GM21717 (cell line): ENCODE data around the gene OPRM1.
"Not testable (repeated sequence)": the region's sequence is repeated elsewhere in the genome, so short reads cannot be mapped to it uniquely, and the experiment has no call there.

ENCODE experiments used
- ATAC-seq: cut with Tn5 transposase; IDR thresholded peaks from one replicate; pipeline ENCODE4 v1.9.1; 2021; ENCODE audit warnings: mild to moderate bottlenecking, moderate library complexity; ENCODE audit not compliant: unreplicated experiment

Gene OPRM1

DNA sequence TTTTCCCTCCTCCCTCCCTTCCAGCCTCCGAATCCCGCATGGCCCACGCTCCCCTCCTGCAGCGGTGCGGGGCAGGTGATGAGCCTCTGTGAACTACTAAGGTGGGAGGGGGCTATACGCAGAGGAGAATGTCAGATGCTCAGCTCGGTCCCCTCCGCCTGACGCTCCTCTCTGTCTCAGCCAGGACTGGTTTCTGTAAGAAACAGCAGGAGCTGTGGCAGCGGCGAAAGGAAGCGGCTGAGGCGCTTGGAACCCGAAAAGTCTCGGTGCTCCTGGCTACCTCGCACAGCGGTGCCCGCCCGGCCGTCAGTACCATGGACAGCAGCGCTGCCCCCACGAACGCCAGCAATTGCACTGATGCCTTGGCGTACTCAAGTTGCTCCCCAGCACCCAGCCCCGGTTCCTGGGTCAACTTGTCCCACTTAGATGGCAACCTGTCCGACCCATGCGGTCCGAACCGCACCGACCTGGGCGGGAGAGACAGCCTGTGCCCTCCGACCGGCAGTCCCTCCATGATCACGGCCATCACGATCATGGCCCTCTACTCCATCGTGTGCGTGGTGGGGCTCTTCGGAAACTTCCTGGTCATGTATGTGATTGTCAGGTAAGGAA, at the start of gene OPRM1:
Gene OPRM1 (plus strand): TSS at position 10 of the 612 bp plus-strand sequence. CDS start 305 bp downstream, at position 315.
- ATAC-seq = no peak

DNA sequence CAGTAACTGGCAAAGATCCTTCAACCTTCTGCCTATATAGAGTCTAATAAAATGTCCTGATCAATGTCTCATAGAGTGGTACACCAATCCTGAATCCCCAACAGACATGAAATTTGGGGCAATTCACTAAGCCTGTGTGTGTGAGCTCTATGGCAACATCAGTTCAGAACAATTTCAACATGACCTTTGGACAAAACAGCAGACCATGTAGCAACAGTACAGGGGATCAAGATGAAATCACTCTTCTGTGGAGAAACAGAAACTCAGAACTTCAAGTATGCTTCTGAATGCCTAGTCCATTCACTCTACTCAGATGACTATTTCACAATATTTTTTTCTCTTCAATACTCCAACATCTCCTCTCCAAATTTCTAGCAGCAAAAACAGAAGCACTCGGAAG, 49.1 kb upstream of the OPRM1 start:
- no peak for ATAC-seq

DNA sequence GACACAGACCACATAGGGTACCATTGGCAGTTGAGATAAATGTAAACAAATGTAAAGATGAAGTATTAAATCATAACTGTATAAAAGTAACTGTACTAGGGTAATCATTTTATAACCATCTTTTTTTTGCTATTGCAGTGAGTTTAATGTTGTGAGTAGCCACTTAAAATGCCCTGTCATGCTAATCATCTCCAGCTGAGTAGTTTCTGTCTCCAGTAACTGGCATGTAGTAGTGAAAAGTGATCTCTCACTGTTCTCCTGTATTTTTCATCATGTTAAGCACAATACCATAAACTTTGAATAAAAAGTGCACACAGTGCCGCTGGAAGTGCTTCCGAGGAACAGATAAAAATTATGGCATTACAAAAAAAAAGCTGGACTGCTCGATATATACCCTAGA, 45.0 kb upstream of the OPRM1 start:
- ATAC-seq = no peak

DNA sequence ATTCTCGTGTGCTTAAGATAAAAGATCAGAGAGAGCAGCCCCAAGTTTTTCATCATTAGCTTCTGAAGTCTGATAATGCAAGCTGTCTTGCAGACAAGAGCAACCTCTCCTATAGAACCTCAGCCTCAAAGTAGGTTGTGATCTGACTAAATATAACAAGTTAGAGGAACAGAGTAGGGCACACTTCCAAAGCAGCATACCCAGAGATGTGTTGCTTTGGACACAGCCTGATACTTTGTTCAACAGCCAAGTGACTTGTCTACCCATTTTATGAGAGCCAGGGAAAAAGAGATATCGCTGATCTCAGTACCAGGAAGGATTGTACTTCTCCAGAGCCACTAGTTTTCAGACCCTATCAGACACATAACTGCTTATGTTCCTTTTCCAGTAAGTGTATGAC, 44.2 kb upstream of the OPRM1 start:
- no peak for ATAC-seq

DNA sequence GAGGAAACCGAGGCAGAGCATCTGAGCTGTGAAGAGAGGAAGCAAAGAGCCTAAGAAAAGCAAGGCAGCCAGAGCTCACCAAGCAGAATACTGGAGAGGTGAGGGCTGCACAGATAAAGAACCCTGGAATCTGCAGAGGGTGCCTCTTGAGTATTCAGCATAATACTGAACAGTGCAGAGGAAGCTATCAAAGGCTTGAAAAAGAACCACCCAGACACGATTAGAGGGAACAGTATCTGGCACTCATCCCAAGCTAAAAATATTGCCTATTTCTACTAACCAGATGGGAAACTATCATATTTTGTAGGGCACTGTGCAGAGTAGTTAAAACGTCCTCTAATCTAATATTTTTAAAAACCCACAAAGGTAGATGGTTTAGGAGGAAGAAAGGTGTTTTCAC, 41.8 kb upstream of the OPRM1 start:
- no peak for ATAC-seq

DNA sequence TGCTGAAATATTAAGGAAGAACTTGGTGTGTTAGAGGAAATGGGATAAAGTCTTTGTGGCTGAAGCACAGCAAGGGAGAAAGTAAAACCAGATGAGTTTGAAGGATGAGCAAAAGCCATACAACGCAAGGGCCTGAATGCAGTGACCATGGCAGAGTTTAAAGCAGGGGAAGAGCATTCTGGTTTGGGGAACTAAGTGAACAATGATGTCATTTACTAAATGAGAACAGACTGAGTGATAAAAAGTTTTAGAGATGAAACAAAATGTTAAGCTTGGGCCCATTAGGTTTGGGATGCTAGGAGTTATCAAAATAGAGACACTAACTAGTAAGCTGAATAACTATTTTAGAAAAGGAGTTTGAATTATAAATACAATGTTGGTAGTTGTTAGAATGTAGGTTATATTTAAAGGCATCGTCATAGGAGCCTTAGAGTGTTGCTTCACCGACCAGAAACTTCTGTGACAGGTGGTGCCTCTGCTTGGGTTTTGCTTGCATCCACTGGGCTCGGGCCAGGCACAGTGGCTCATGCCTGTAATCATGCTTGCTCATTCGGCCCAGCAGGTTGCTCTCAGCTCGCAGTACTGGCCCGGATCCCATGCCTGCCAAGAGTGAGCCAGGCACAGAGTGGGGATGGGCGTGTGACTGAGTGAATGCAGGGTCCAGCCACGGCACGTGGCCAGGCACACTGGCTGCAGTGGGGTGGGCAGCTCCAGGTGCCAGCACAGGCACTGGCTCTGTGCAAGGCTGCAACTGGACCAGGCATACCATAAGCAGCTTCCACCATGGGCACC, 37.4 kb upstream of the OPRM1 start:
- ATAC-seq = no peak

DNA sequence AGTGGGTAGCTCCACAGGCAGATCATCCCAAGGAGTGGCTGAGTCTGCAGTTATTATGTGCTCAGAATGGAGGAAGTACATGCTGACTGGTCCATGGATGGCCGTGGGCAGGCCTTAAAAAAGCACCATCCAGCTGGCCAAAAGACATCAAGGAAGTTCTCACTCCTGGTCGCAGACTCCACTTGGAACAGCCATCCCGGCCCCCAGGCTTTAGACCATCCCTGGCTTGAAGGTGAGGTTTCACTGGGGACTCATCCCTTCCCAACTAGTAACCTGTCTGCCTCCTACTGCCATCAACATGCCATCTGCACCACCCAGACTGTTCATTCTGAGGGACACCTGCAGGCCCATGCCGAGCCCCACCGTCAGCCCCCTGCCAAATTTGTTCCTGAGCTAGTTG, 36.1 kb upstream of the OPRM1 start:
- ATAC-seq = no peak

DNA sequence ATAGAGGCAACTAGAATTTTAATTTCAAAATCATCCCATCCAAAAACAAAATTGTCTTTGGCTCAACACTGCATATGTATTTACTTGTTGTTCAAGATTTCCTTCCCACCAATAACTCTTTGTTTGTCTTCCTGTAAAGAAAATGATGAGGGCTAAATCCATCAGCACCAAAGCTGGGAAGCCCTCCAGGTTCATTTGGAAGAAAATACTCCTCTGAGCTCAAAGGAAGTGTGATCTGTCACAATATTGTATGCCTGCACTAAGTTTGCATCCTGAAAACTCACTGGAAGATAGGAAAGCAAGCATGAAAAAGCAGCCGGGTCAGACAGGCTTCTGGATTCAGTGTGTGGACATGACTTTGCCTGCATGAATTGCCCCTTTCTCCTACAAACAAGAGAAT, 28.7 kb upstream of the OPRM1 start:
- ATAC-seq = no peak

DNA sequence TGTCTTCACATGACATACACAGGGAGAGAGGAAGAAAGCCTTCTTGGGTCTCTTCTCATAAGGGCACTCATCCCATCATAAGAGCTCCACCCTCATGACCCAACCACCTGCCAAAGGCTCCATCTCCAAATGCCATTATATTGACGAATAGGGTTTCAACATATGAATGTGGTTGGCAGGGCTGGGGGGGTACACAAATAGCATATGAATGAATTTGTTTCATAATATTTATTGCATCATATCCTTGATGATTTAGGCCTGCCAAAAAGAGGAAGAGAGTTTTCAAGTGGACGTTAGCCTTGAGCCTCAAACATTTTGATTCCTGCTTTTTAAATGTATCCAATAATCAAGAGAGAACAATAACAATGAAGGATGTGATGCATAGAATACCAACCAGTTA, 26.2 kb upstream of the OPRM1 start:
- no peak for ATAC-seq

DNA sequence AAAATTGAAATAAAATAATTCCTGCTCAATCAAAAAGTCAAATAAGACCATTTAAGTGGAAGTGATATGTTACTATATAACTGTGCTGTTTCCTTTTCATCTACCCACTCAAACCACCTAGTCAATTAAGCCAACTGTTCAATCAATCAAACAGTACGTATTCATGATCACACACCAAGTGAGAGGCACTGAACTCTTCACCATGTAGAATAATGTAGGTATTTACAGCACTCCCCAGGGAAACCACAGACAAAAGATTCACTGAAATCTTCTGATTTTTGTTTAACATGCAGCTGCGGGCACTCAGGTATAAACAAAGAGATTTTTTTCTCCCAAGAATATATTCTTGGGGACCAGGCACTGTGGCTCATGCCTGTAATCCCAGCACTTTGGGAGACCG, 21.3 kb upstream of the OPRM1 start:
- ATAC-seq = no peak

DNA sequence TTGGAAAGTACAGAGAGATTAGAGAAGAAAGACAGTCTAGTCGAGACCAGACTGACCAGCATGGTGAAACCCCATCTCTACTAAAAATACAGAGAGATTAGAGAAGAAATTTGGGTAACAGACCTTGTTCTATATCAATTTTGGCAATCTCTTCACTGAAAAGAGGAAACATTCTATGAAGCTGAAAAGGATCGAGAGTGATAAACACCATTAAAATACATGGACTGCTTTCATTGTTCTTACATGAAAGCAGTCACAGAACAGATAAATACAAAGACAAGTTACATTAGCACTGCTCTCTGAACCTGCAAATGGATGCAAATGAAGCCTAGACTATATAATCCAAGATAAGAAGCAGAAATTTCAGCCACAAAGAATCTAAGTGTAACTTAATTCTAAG, 8.4 kb upstream of the OPRM1 start:
- ATAC-seq = no peak

DNA sequence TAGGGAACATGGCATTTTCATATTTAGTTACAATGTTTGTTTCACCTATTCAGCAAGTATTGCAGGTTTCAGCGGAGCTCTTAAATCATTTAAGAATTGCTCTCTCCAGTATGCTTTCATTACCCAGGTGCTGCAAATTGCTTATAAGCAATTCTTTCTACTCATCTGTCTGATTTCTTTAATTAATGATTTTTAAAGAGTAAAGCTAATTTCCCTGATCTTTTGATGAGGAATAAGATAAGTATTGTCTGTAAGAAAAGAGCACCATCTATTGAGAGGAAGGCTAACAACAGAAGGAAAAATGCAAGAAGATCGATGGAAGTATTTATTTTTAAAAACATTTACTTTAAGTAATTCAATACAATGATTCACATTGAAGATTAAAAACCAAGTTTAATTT, 2.0 kb downstream of the OPRM1 start:
- no peak for ATAC-seq

DNA sequence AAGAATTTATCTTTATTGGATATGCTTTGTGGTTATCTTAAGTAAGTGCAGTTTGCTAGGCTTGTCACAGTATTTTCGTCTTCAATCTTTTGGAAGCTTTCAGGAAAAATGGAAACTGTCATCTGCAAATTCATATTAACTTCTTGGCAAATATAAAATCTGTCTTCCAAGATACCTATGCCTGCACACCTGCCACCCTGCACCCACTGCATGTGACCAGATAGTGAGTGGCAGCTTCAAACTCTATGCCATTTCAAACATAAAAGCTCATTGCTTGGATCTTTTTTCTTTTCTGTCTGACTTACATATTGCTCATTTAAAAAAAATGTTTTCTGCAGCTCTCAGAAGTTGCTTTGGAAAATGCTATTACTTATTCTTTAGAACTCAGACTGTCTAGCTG, 14.1 kb downstream of the OPRM1 start:
- ATAC-seq = no peak

DNA sequence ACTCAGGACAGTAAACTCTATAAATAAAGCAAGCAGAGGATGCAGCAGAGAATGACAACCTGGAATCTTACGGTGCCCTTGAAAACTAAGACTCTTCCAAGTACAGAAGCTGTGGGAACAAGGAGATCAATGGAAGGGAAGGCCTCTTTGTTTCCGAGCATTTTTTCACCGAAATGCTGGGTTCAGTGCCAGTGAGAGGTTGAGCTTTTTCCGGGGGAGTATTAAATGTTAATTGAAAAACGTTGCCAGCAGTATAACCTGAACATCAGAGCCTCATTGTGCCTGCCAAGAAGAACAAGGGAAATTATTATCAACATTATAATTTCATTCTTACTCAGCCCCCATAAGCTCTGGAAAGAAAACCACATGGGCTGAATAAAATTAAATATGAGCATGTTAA, 17.5 kb downstream of the OPRM1 start:
- ATAC-seq = no peak

DNA sequence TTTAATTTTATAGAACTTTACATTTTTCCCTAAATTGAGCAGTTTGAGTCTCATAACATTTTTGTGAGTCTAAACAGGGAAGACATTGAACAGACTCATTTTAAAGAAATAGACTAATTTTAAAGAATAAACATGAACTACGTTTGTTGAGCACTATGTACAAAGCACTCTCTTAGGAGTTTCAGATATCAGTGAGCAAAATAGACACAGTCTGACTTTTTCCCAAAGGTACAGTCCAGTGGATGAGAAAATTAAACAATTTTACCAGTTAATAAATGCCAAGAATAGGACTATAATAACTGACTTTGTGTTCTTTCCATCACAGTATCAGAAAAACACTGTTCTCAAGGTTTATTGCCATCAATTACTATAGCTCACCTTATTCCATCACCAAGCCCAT, 18.1 kb downstream of the OPRM1 start:
- ATAC-seq = no peak

DNA sequence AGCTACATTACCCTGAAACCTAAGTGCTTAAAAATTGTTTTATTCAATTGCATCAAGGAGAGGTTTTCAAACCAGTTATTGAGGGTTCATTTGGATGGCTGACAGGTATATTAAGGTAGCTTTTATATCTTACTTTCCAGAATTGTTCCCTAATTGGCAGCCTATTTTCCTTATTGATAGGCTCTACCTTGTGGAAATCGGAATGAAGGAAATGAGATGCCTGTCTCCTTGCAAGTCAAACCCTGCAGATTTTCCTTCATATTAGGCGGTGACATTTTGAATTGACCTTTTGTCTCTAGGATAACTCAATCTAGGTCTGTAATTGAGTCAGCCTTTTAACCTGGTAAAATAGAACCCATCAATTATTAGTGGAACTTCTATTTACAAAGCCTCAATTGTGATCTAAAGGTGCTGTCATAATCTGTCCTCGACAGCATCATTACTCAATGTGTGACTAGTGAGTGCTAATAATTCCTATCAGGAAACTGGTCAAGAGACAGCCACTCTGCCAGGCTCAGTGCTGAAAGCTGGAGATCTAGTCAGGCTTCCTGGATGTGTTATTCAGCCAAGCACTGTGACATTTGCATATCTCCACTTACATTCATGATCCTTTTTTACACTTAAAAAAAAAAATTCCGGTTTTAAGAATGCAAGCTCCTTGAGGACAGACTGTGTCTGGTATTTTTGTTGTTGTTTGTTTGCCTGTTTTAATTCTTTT, 20.1 kb downstream of the OPRM1 start:
- no peak for ATAC-seq

DNA sequence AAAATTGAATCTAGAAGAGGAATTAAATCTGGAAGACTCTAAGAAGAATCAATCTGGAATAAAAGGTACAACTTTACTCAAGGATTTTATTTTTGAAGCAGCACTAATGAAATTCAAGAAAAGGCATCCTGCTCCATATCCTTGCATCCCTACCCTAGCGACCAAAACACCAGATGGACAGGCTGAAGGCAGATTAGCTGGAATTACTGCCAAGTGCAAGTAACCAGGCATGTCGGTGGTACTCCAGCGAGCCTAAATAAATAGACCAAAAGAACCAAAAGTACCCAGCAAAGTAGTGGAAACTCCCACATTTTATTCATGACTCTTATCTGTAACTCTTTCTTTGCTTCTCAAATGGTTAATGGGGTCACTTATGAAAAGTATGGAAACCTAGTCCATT, 21.0 kb downstream of the OPRM1 start:
- no peak for ATAC-seq

DNA sequence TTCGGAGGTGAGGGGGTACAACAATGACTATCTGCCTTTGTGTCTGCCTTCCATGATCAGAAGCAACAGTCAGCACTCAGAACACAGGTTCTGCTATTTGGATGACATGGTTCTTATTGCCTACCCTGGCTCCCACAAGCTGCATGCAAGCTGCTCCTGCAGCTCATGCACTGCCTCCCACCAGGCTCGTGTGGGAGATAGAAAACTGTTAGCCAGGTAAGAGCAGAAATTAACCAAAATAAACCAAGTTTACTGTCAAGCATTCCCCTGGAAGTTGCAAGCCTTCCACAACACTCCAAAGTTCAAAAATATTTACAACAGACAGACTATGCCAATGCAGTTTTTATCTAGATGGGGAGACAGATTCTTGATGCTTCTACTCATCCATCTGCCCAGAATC, 31.0 kb downstream of the OPRM1 start:
- ATAC-seq = no peak

DNA sequence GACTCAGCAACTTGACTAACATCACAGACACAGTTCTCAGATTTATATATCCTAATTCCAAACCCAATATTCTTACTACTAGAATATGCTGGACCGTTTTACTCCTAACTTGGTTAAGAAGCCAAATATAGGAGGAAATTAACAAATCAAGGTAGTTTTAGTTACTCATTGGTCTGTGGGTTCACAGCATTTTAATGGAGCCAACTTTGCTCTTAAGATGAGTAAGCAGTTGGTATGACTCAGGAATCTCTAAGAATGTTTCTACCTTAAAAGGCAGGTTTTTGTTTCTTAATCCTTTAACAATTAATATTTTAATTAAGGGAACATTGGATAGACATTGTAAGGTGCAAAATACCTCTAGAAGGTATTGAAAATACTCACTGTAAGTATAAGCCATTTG, 31.6 kb downstream of the OPRM1 start:
- ATAC-seq = no peak

DNA sequence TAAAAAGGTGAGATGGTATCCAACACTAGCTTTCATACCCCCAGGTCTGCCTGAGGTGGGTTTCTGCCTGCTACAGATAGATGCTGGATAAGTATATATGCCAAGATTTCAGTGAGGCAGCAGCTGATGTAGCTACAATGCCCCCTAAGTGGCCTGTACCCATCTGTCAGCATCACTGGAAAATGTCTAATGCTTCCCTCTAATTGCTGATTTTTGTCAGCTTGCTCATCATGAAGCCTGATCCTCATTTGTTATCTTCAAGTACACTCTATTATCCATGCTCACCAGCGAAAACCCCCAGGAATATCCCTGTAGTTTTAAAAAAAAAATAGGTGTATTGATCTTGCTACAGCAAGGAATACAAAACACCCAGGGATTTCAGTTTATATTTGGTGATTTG, 32.2 kb downstream of the OPRM1 start:
- ATAC-seq = no peak

DNA sequence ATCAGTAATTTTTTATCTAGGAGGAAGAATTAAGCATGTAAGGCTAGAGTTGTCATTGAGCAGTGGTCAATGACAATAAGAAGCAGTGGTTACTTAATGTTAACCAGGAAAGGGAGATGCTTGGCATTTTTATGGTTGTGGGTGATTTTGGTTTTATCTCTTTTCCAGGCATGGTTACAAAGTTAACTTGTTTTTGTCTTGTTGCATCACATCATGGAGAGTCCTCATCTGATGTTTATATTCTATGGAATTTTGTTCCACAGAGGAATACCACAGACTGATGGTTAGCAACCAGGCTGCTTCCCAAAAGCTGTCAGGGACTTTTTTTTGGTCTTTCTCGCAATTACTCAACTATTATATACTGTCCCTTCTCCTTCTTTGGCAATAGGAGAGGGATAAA, 32.7 kb downstream of the OPRM1 start:
- ATAC-seq = no peak

DNA sequence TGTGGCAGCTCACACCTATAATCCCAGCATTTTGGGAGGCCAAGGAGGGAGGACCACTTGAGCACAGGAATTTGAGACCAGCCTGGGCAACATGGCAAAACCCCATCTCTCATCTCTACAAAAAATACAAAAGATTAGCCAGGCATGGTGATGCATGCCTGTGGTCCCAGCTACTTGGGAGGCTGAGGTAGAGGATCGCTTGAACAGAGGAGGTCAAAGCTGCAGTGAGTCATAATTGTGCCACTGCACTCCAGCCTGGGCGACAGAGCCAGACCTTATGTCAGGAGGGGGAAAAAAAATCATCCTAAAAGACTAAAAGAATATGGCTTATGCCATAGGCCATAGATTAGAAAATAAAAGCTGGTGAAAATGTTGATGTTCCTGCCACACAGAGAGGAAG, 39.6 kb downstream of the OPRM1 start:
- not testable (repeated sequence) for ATAC-seq
